Common myeloid progenitor, CD34-positive (primary cell): ENCODE measurements around the gene RWDD2A.
"Not testable (repeated sequence)": the region's sequence is repeated elsewhere in the genome, so short reads cannot be mapped to it uniquely, and the experiment has no call there.

Source experiments
- CTCF ChIA-PET: fragments of 350-600 bp; sonication (Branson Sonifier 250); formaldehyde crosslinking; loops from one replicate; lab custom pipeline; 2021; ENCODE audit warnings: antibody characterized with exemption; lab: Charles Lee
- POLR2A ChIA-PET: fragments of 350-600 bp; sonication (Branson Sonifier 250); formaldehyde crosslinking; loops from one replicate; lab custom pipeline; 2021; ENCODE audit warnings: antibody characterized with exemption; lab: Charles Lee
- DNase-seq, 3 donors: peaks; one replicate each; pipeline versions ENCODE4 v3.0.0 to v3.0.0-alpha.2; 2013
- H3K27ac ChIP-seq, 2 experiments: 1 replicate in 1 of 2; 2 replicates in 1 of 2; pipeline ENCODE4 v1.7.0; 2013; ENCODE audit warnings: inconsistent platforms in 2 of 2, low read length in 2 of 2, mild to moderate bottlenecking in 2 of 2, low read depth in 1 of 2, moderate library complexity in 1 of 2; ENCODE audit not compliant: severe bottlenecking in 2 of 2, insufficient read depth in 1 of 2, poor library complexity in 1 of 2
- H3K27me3 ChIP-seq, 5 experiments: replicated peaks in 2 of 5; 1 replicate in 3 of 5; 2 replicates in 2 of 5; pipeline versions ENCODE4 v1.6.1 to v1.7.0; 2013; ENCODE audit warnings: low read length in 4 of 5, mild to moderate bottlenecking in 2 of 5, moderate library complexity in 2 of 5, inconsistent platforms in 1 of 5; ENCODE audit not compliant: insufficient read depth in 5 of 5, control insufficient read depth in 4 of 5
- H3K36me3 ChIP-seq, 4 experiments: 1 replicate in 2 of 4; 2 replicates in 2 of 4; pipeline versions ENCODE4 v1.6.1 to v1.7.0; 2013; ENCODE audit warnings: low read length in 3 of 4, control low read depth in 1 of 4, mild to moderate bottlenecking in 1 of 4; ENCODE audit not compliant: control insufficient read depth in 4 of 4, insufficient read depth in 4 of 4
- H3K4me1 ChIP-seq, 4 experiments: 1 replicate in 3 of 4; 2 replicates in 1 of 4; pipeline versions ENCODE4 v1.6.1 to v1.7.1; 2013; ENCODE audit warnings: low read length in 3 of 4, mild to moderate bottlenecking in 3 of 4, control low read depth in 1 of 4, inconsistent platforms in 1 of 4, moderate library complexity in 1 of 4; ENCODE audit not compliant: control insufficient read depth in 4 of 4, insufficient read depth in 4 of 4; ENCODE audit errors: control extremely low read depth in 1 of 4
- H3K4me3 ChIP-seq, 7 experiments: 1 replicate in 4 of 7; 2 replicates in 3 of 7; pipeline versions ENCODE4 v1.5.1 to v1.7.0; 2013; ENCODE audit warnings: mild to moderate bottlenecking in 7 of 7, low read length in 6 of 7, moderate library complexity in 6 of 7, inconsistent platforms in 2 of 7, low read depth in 2 of 7, control low read depth in 1 of 7; ENCODE audit not compliant: insufficient read depth in 4 of 7, control insufficient read depth in 1 of 7; ENCODE audit errors: extremely low read depth in 1 of 7
- H3K9me3 ChIP-seq, 5 experiments: 1 replicate in 4 of 5; 2 replicates in 1 of 5; pipeline versions ENCODE4 v1.6.1 to v1.7.1; 2013; ENCODE audit warnings: low read length in 4 of 5, mild to moderate bottlenecking in 2 of 5, inconsistent platforms in 1 of 5, low read depth in 1 of 5, moderate library complexity in 1 of 5; ENCODE audit not compliant: control insufficient read depth in 4 of 5, insufficient read depth in 2 of 5; ENCODE audit errors: control extremely low read depth in 1 of 5
- WGBS: methylation state at CpG from one replicate; pipeline ENCODE4 v1.1.5; 2013; ENCODE audit not compliant: insufficient coverage; 5-methylcytosine and 5-hydroxymethylcytosine counted together

Gene RWDD2A

DNA sequence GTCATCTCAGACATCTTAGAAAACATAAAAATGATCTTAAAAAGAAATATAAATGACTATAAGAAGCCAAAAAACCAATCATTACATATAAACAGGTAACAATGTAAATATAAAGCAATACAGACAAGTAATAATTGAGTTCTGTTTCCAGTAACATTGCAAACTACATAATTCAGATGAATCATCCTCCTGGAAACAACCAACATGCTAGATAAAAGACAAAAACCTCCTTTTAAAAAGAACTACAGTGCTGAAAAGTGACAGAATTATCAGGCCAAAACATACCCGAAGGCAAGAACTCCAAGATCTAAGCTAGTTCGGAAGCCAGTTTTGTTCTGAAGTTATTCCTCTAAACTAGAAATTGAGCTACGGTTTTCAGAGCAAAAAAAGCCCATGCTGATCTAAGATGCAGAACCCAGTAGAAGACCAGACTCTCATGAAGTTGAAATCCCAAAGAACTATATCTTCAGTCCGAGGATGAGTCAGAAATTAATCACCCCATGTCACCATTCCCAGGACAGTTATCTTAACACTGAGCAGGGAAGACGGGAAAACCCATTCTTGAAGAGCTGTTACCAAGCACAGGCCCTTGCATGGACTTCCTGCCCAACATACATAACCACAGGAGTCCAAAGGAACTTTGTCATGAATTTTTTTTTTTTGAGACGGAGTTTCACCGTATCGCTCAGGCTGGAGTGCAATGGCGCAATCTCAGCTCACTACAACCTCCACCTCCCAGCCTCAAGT lies 9.9 kb upstream of the RWDD2A start:
- H3K36me3 ChIP-seq = peaks cover 5 to 41% (median 25%) of the 10 kb centered on the region in 4 experiments
- no peaks in the 10 kb centered on the region for H3K4me1 ChIP-seq
- CTCF ChIA-PET = interaction anchor here (1.2 to 2.2 kb wide), 3 partner anchors 33 to 118 kb away, joined by 3 to 7 read pairs (median 4); partner anchors contain the start of gene DOP1A
- no peak overlapping the region for H3K4me3 ChIP-seq
- WGBS = 90% methylated on average over 8 of the region's 9 CpGs
- no peaks in the 10 kb centered on the region for H3K27me3 ChIP-seq
- DNase-seq = no peak
- POLR2A ChIA-PET = no interaction called here
- no peak overlapping the region for H3K27ac ChIP-seq
- no peaks in the 10 kb centered on the region for H3K9me3 ChIP-seq

DNA sequence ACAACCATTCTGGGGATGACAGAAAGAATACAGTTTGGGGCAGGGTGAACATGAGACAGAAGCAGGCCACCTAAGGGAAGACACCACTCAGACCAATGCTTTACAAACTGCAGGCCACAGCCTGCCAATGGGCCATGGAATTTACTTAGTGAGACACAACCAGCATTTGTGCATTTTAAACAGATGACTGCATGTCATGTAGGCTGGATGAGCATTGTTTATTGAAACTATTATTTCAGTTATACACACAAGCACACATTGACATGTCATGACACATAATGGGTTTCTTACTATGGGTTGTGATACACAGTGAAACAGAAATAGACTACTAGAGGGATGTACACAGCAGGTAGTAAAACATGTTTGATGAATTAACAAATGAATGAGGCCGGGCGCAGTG lies 8.1 kb upstream of the RWDD2A start:
- no peak for DNase-seq
- 100% methylated on average over 2 of the region's 2 CpGs for WGBS
- POLR2A ChIA-PET = no interaction called here
- CTCF ChIA-PET = interaction anchor here (1.1 to 2.2 kb wide), 2 partner anchors 31 to 118 kb away, joined by 3 to 7 read pairs; partner anchors contain the start of gene DOP1A
- H3K4me1 ChIP-seq = no peaks in the 10 kb centered on the region
- H3K9me3 ChIP-seq = no peaks in the 10 kb centered on the region
- H3K36me3 ChIP-seq = peaks cover 5 to 45% (median 27%) of the 10 kb centered on the region in 4 experiments
- H3K4me3 ChIP-seq = no peak overlapping the region
- H3K27me3 ChIP-seq = no peaks in the 10 kb centered on the region
- H3K27ac ChIP-seq = no peak overlapping the region

DNA sequence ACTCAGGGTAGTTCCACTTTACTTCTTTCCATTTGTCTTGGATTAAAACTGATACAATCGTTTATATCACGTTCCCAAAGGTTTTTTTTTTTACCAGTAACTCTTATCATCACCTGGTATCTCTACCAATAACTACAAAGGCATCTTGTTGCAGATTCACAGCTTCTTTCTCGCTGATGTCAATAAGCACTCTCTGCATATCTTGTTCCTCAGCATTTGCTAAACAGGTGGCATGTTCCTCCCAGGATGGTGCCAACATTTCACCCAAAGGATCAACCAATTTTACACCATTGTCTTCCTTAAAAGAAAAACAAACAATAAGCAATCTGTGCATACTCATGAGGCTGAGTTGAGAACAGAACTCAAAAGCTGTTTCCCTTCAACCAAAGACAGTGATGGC lies 4.7 kb upstream of the RWDD2A start:
- Histone ChIP-seq H3K9me3 (no peaks in the 10 kb centered on the region), H3K4me3 (no peak overlapping the region), H3K36me3 (peaks cover 5 to 30% (median 13%) of the 10 kb centered on the region in 4 experiments), H3K27ac (no peak overlapping the region), H3K4me1 (peaks cover 2 to 8% (median 4%) of the 10 kb centered on the region in 4 experiments), H3K27me3 (no peaks in the 10 kb centered on the region)
- WGBS = 96% methylated on average over 3 of the region's 3 CpGs
- ChIA-PET CTCF (interaction anchor here (0.7 to 1.3 kb wide), 3 partner anchors 19 to 122 kb away, joined by 3 to 5 read pairs (median 3); partner anchors contain the start of gene DOP1A), POLR2A (no interaction called here)
- DNase-seq = no peak

DNA sequence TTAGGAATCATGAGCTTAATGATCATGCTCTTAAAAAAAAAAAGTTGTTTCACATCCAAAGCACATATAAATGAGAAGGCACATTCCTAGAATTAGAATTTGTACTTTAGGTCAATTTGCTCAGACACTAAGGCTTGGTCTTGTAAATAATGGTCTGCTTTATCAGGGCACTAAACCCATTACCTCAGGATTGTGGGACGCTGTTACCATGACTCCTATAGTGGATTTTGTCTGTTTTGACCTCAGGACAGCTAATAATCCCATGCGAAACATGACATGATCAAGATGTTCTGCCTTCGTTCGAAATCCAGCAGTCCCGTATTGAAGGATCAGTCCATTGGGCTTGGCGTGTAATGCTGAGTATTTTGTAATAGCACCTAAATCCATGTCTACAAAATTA lies 2.5 kb upstream of the RWDD2A start:
- peaks cover 0 to 3% (median 0%) of the 10 kb centered on the region in 5 experiments for H3K27me3 ChIP-seq
- no peak overlapping the region for H3K4me3 ChIP-seq
- ChIA-PET POLR2A (no interaction called here), CTCF (interaction anchor here (1.1 to 1.5 kb wide), 2 partner anchors 24 to 123 kb away, joined by 3 to 6 read pairs; partner anchors contain the start of gene DOP1A)
- 96% methylated on average over 2 of the region's 6 CpGs for WGBS
- no peak overlapping the region for H3K27ac ChIP-seq
- peaks cover 0 to 22% (median 7%) of the 10 kb centered on the region in 4 experiments for H3K36me3 ChIP-seq
- peaks cover 8 to 18% (median 11%) of the 10 kb centered on the region in 4 experiments for H3K4me1 ChIP-seq
- no peaks in the 10 kb centered on the region for H3K9me3 ChIP-seq
- no peak for DNase-seq

DNA sequence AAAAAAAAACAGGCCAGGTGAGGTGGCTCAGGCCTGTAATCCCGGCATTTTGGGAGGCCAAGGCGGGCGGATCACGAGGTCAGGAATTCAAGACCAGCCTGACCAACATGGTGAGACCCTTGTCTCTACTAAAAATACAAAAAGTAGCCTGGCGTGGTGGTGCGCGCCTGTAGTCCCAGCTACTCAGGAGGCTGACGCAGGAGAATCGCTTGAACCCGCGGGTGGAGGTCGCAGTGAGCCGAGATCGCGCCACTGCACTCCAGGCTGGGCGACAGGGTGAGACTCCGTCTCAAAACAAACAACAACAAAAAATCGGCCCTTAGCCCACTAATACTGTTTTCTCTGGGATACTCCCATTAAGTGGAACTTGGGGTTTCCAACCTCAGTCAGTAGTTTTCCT lies 1.2 kb upstream of the RWDD2A start:
- POLR2A ChIA-PET, DNase-seq: not testable (repeated sequence)
- 88% methylated on average over 12 of the region's 18 CpGs for WGBS

DNA sequence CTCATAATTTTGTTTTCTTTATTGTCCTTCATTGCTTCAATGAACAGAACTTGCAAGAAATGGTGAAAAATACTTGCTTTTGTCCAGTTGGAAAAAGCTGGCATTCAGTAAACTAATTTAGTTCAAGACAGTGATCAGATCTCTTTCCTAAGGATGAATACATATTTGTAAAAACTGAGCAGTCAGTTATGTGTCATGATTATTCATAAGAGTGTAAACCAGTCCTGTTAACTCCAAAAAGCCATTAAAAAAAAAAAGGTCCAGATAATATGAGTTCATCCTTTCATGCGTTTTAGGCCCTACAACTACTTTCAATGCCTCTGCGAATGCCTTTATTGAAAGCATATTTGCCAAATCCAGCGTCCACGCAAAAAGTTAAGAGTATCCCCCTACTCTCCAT lies 701 bp upstream of the RWDD2A start:
- peak in 2 of 3 donors; percentile 2 to 23 for DNase-seq
- H3K27ac ChIP-seq = peak overlapping the region in 1 of 2 experiments; percentile 78
- 3% methylated on average over 4 of the region's 4 CpGs for WGBS
- H3K4me3 ChIP-seq = peak overlapping the region; percentile 86 to 100 (median 92)
- H3K27me3 ChIP-seq = peaks cover 0 to 3% (median 0%) of the 10 kb centered on the region in 5 experiments
- ChIA-PET CTCF (interaction anchor here (4.5 kb wide), 1 partner anchor 126 kb away, joined by 20 read pairs; the partner anchor contains the start of genes DOP1A and UBE3D), POLR2A (no interaction called here)
- peaks cover 8 to 18% (median 11%) of the 10 kb centered on the region in 4 experiments for H3K4me1 ChIP-seq
- H3K9me3 ChIP-seq = no peaks in the 10 kb centered on the region
- H3K36me3 ChIP-seq = peaks cover 0 to 12% (median 3%) of the 10 kb centered on the region in 4 experiments

More for the DNA sequence above, 1.2 kb upstream of the RWDD2A start:
- not testable (repeated sequence) for H3K9me3 ChIP-seq, H3K27me3 ChIP-seq, H3K27ac ChIP-seq
- Histone ChIP-seq H3K36me3 (peaks cover 0 to 12% (median 3%) of the 10 kb centered on the region in 4 experiments), H3K4me3 (peak overlapping the region in 5 of 7 experiments; percentile 86 to 95 (median 89)), H3K4me1 (peaks cover 8 to 18% (median 11%) of the 10 kb centered on the region in 4 experiments)
- CTCF ChIA-PET = interaction anchor here (4.5 kb wide), 1 partner anchor 126 kb away, joined by 20 read pairs; the partner anchor contains the start of genes DOP1A and UBE3D
